Breast epithelium (tissue), 3 donors: Measurements from ENCODE around the gene CHRM1.

Experiments
- POLR2A ChIP-seq: fragments of 450-650 bp; IDR thresholded peaks from one replicate; pipeline ENCODE4 v1.6.1; 2016; ENCODE audit warnings: antibody characterized with exemption, mild to moderate bottlenecking, moderate library complexity
- POLR2AphosphoS5 ChIP-seq, 3 donors: sonication (generic); formaldehyde crosslinking; IDR thresholded peaks; one replicate each; pipeline ENCODE4 v1.6.1; 2017; ENCODE audit warnings: antibody characterized with exemption in 3 of 3
- TF ChIP-seq, protein P1 (sequence below), 3 donors: fragments of 450-650 bp; IDR thresholded peaks; one replicate each; pipeline ENCODE4 v1.5.1; 2016 to 2017; ENCODE audit warnings: antibody characterized with exemption in 3 of 3, mild to moderate bottlenecking in 3 of 3, moderate library complexity in 3 of 3

DNA sequence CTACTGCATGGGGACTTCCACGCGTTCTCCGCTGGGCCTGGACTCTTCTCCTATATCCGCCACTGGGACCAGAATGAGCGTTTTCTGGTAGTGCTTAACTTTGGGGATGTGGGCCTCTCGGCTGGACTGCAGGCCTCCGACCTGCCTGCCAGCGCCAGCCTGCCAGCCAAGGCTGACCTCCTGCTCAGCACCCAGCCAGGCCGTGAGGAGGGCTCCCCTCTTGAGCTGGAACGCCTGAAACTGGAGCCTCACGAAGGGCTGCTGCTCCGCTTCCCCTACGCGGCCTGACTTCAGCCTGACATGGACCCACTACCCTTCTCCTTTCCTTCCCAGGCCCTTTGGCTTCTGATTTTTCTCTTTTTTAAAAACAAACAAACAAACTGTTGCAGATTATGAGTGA is 32.8 kb downstream of the CHRM1 start:
- TF ChIP-seq, protein P1, sequence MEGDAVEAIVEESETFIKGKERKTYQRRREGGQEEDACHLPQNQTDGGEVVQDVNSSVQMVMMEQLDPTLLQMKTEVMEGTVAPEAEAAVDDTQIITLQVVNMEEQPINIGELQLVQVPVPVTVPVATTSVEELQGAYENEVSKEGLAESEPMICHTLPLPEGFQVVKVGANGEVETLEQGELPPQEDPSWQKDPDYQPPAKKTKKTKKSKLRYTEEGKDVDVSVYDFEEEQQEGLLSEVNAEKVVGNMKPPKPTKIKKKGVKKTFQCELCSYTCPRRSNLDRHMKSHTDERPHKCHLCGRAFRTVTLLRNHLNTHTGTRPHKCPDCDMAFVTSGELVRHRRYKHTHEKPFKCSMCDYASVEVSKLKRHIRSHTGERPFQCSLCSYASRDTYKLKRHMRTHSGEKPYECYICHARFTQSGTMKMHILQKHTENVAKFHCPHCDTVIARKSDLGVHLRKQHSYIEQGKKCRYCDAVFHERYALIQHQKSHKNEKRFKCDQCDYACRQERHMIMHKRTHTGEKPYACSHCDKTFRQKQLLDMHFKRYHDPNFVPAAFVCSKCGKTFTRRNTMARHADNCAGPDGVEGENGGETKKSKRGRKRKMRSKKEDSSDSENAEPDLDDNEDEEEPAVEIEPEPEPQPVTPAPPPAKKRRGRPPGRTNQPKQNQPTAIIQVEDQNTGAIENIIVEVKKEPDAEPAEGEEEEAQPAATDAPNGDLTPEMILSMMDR (IDR thresholded peaks at IDR 0.05), result no peak
- TF ChIP-seq POLR2AphosphoS5 (IDR thresholded peaks at IDR 0.05), result no peak
- no peak for TF ChIP-seq POLR2A
